GM18502 (cell line): ENCODE results near the gene MPC1.
"Not testable (repeated sequence)": the region's sequence is repeated elsewhere in the genome, so short reads cannot be mapped to it uniquely, and the experiment has no call there.

ENCODE experiments used
- ATAC-seq: cut with Tn5 transposase; IDR thresholded peaks from one replicate; pipeline ENCODE4 v1.9.1; 2021; ENCODE audit warnings: mild to moderate bottlenecking; ENCODE audit not compliant: unreplicated experiment, poor library complexity

MPC1 gene

DNA sequence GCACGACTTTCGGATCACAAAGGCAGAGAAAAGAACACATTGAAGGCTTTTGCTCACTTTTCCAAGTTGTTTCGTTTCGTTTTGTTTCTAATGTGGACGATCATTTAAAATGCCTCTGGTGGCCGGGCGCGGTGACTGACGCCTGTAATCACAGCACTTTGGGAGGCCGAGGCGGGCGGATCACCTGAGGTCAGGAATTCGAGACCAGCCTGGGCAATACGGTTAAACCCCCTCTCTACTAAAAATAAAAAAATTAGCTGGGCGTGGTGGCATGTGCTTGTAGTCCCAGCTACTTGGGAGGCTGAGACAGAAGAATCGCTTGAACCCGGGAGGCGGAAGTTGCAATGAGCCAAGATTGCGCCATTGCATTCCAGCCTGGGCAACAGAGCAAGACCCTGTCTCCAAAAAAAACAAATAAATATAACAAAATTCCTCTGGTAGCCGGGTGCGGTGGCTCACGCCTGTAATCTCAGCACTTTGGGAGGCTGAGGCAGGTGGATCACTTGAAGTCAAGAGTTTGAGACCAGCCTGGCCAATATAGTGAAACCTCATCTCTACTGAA lies 1.1 kb upstream of the MPC1 start:
- peak; percentile 2 for ATAC-seq

DNA sequence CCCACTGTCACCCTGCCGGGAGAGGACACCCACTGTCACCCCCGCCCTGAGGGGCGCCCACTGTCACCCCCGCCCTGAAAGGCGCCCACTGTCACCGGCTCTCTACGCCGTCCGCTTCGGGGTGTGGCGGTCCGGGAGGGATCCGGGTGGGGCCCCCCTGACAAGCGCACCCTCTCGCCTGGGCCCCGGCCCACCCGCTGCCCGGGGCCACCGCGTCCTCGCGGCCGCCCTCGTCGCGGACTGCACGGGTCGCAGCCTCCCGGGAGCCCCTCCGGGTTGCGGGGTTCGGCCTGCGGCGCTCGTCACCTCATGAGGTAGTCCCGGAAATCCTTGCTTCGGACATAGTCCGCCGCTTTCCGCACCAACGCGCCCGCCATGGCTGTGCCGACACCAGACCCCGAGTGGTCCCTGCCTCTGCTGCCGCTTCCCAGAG lies 224 bp downstream of the MPC1 start:
- ATAC-seq, result no peak

DNA sequence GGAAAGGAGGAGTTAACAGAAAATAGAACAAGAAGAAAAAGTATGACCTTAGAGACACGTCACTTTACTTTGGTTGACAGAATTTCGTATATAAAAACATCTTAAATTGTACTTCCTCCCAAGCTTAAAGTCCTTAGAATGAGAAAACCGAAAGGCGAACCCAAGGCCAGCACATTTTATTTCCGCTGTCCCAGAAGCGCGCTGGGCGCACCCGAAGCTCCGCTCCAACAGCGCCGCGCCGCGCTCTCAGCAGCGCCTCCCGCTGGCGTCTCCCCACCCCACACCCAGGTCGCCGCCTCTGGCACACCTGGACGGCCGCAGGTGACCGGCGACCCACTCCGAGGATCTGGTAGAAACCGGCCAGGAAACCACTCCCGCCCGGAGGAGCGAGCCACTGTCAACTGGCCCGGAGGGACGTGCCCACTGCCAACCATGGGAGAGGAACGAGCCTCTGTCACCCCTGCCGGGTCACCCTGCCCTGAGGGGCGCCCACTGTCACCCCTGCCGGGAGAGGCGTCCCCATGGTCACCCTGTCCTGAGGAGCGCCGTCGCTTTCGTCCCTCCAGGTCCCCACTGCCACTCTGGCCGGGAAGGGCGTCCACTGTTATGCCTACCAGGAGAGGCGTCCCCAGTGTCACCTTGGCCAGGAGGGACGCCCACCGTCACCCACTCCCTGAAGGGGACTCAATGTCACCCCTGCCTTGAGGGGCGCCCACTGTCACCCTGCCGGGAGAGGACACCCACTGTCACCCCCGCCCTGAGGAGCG lies 824 bp downstream of the MPC1 start:
- ATAC-seq, result peak; percentile 48

DNA sequence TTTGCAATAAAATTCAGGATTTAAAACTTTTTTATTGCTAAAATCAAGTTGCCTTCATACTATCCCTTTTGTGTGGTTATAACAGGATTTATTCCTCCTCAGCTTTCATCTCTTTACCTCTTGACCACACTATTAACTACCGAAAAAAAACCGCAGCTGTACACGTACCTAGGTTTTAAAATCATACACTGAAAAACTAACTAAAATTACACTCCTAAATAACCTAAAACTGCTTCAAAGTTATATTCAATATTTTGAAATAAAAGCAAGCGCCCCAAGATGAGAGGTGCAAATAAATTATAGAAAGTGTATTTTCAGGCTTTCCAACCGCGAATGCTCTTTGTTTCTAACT lies 1.4 kb downstream of the MPC1 start:
- ATAC-seq, result no peak

DNA sequence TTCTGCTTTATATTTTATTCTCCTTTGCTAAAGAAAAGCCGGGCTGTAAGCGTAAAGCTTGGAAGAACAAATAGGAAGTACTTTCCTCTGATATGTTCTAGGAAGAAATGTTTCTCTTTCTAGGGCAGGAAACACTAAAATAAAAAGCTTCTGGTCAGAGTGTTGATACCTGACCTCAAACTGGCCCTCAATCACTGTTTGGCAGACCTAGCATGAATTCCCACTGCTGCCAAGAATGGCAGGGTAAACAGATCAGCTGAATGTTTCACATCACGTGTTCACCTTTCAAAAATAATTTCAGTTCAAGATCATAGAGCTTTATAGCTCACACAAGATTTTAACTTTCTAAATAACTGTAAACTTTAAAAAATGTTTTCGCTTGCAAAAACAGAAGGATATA lies 2.9 kb downstream of the MPC1 start:
- ATAC-seq, result no peak

DNA sequence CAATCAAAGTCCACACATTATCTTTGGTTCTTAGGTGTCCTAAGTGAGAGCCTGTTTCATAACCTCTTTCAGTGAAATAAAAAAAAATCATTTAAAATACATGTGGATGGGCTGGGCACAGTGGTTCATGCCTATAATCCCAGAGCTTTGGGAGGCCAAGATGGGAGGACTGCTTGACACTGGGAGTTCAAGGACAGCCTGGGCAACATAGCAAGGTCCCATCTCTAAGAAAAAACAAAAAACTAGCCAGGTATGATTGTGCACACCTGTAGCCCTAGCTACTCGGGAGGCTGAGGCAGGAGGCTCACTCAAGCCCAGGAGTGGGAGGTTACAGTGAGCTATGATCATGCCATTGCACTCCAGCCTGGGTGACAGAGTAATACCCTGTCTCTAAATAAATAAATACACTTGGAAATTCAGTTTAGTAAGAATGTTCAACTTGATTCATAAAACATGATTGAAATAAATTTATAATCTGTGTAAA lies 3.6 kb downstream of the MPC1 start:
- no peak for ATAC-seq

DNA sequence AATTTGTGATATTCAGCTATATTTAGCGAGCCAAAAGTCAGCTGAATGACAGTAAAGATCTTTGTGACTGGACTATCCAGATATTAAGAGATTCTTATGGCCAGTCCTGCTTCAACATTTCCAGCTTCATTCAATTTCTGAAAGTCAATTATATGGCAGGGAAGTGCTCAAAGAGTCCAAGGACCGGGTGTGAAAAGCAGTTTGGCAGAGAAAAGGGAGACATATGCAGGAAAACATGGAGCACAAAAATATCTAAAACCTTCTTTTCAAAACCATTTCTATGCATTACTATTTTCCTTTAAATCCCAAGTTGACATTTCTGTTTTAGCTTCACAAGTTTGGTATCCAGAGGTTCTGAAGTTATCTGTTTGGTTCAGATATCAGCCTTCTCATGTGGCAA lies 5.0 kb downstream of the MPC1 start:
- no peak for ATAC-seq

DNA sequence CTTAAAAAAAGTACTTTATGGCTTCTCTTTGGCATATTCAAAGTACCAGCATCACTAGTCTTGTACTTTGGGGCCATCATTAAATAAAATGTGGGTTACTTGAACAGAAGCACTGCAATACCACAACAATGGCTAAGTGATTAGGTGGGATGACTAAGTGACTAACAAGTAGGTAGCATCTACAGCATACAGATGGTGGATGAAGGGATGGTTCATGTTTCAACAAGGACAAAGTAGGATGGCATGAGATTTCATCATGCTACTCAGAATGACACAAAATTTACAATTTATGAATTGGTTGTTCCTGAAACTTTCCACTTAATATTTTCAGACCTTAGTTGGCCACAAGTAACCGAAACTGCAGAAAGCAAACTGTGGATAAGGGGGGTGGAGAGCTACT lies 7.7 kb downstream of the MPC1 start:
- ATAC-seq, result no peak

DNA sequence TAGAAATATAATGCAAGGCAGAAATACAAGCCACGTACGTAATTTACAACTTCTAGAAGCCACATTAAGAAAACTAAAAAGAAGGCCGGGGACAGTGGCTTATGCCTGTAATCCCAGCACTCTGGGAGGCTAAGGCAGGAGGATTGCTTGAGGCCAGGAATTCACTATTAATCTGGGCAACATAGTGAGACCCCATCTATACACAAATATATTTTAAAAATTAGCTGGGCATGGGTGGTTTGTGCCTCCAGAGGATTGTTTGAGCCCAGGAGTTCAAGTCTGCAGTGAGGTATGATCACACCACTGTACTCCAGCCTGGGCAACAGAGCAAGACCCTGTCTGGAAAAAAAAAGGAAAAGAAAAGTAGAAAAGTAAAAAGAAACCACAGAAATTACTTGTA lies 12.3 kb downstream of the MPC1 start:
- ATAC-seq, result no peak

DNA sequence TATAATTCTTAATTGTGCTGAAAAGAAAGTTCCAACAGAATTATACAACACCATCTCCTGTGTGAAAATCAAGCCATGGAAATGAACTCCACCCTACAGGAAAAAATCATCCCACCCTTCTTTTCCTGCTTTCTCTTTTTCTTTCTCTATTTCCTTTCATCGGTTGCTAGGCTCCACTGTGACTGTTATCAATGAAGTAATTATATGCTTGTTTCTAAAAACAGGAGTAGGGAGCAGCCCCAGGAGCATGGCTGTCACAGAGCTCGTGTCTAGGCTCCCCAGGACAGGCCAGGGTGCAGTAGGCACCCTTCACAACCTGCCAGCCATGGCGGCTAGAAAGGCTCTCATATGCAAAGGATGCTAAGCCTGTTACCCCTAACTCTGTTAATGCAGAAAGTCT lies 13.0 kb downstream of the MPC1 start:
- no peak for ATAC-seq

DNA sequence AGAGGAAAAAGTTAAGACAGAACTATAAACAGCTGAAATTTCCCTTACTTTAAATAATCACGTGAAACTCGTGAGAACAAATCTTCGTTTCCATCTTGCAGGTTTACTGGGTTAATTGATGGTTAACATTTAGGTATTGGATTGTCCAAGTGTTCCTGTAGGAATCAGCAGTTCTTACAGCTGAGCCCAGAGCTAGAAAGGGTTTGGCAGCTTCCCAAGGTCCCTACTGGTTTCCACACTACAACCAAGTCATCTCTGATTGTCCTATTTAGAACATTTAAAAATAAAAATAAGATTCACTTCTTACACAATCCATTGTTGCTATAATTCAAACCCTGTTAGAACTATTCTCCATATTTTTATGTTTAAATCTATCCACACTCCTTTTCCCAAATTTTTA lies 15.8 kb downstream of the MPC1 start:
- ATAC-seq, result no peak

DNA sequence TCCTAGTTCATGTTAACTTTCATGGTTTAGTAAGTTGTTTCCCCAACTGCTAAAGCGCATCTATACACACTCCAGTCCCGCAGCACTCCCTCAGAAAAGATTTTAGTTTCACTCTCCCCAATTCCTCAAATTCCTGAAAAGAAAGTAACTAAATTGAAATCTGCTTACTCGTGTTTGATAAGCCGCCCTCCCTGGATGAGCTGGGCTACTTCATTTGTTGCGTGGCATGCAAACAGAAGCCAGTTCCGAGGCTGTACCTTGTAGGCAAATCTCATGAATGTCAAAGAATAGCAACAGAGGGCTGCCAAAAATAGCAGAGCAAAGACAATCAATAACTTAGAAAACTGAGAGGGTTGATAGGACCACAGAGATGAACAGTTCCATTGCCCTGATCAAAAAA lies 16.9 kb downstream of the MPC1 start:
- ATAC-seq, result no peak

DNA sequence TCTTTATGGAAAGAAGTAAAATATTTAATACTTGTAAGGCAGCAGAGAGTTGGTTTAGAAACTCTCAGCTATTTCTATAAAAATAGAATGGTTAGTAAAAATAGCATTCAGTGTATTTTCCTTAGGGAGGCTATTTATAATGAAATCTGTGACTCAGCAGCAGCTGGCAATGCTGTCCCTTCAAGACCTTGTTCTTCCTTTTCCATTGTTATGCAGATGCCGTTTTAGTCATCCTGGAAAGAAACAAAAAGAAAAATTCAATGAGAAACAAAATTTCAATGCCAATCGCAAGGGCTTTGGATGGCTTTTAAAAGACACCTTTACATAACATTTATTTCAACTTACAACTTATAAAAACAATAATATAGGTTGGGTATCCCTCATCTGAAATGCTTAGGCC lies 17.5 kb downstream of the MPC1 start:
- no peak for ATAC-seq

DNA sequence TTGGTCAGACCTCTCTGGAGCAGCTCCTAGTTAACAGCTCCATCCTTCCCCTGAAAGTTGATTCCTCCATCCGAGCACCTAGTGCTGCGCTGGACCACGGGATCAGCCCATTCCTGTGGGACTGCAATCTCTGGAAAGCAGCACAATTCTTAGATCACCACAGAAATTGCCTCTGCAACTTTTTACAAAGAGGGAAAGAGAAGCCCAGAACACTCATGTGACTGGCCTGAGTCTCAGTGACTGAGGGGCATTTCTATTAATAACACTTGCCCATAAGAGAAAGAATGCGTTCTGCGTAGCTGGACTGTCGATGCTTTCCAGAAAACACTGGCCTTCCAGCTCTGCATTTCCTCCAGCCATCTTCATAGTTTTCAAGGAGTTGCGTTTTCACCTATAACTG lies 18.3 kb downstream of the MPC1 start:
- no peak for ATAC-seq

DNA sequence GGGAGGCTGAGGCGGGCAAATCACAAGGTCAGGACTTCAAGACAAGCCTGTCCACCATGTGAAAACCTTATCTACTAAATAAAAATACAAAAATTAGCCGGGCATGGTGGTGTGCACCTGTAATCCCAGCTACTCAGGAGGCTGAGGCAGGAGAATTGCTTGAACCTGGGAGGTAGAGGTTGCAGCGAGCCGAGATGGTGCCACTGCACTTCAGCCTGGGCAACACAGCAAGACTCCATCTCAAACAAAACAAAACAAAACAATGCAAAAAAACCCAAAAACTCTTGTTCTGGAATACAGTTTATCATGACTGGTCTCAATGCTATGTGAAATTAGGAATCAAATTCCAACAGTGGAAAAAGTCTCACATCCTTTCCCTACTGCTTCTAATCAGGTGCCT lies 20.3 kb downstream of the MPC1 start:
- ATAC-seq, result not testable (repeated sequence)

DNA sequence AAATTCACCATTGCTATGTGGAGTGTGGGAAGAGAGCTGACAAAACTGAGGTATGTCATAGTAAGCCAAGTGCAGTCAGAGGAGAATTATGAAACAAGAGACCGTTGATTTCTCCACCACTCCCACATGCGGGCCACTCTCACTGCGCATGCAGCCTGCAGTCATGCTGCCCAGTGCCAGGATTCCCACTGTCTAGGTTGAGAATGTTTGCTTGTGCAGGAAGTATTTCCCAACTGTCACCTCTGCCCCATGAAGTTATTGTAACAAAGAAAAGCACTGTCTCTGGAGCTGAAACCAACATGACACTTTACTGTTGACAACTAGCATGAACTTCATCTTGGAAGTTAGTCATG lies 21.7 kb downstream of the MPC1 start:
- no peak for ATAC-seq

DNA sequence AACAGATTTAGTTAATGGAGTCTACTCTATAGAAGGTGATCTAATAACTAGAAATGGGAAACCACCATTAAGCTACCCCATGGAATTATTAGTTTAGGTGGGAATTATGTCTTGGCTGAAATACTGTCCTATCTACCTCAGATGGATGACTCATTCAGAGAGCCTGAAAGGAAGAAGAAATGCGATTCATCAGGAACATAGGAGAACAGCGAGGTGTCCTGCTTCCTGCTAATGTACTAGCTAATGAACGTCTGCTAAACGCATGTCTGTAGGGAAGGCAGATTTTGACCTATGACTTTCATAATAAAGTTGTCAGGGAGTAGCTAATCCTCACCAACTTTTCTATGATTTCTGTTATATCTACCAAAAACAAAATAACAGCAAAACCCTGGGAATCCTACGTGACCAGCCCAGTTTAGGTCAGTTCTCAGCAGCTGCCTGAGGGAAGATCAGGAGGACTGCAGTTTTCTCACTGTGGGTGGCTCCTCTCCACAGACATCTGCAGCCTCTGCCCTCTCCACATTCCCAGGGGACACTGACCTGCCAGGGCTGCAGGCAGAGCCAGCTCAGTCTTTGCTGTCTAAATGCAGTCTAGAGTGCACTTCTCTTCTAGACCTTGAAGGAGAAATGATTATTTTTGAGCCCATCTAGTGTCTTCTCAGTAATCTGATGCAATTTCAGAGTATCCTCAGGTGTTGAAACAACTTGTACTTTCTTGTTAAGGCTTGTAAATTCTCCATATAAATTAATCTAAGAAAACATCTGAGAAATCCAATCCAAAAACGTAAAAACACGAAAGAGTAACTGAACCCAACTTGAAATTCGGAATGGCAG lies 22.3 kb downstream of the MPC1 start:
- ATAC-seq, result no peak

DNA sequence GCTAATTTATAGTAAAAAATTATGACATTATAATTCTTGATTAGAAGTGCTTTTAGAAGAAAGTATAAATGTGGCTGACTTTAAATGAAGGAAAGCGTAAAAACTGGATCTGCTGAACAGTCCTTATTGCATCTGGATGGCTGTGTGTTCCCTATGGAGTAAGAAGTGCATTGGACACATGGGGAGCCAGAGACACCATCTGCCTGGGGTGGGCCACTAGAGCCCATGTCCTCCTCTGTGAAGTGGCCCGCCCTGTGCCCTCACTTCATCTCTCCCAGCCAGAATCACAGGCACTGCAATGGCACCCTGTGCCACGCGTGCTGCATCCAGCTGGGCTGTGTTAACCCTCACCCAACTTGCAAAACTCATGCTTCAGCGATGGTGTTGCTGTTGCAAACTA lies 27.2 kb downstream of the MPC1 start:
- ATAC-seq, result no peak

DNA sequence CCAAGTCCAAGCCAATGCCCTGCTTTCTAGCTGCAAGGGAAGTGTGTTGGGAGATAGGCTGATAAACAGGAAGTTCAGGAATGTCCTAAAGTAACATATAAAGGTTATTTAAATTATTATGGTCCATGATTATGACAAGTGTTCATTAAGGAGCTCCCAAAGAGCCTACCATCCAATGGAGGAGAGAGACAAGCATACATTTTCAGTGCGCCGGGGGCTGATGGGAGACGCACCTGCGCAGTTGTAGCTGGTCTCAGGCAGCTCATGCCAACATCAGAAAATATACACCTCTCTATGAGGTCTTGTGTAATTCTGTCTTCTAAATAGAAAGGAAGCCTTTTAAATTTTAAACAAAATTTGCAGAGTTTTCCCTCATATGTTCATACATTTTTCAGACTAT lies 27.8 kb downstream of the MPC1 start:
- no peak for ATAC-seq

DNA sequence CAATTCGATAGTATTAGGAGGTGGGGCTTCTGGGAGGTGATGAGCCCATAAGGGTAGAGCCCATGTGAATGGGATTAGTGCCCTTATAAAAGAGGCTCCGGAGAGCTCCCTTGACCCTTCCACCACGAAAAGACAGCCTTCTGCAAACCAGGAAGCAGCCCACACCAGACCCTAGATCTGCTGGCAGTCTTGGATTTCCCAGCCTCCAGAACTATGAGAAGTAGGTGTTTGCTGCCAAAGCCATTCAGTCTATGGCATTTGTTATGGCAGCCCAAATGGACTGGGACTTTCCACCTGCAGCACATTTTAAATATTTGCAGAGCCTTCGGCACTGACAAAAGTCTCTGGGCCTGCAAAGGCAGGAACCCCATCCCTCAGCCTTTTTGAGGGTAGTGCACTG lies 28.6 kb downstream of the MPC1 start:
- ATAC-seq, result no peak

DNA sequence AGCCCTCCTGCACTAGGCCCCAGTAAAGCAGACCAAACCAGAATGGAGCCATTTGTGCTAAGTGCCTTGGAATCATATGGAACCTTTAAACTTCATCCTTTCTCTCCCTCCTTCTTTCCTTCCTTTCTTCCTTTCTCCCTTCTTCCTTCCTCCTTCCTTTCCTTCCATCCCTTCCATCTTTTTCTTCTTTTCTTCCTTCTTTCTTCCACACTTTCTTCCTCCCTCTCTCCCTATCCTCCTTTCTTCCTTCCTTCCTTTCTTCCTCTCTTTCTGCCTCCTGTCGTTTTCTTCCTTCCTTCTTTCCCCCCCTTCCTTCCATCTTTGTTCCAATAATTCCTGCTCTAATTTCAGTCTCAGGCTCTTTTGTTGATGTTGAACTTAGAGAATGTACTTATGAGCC lies 29.2 kb downstream of the MPC1 start:
- ATAC-seq, result no peak

DNA sequence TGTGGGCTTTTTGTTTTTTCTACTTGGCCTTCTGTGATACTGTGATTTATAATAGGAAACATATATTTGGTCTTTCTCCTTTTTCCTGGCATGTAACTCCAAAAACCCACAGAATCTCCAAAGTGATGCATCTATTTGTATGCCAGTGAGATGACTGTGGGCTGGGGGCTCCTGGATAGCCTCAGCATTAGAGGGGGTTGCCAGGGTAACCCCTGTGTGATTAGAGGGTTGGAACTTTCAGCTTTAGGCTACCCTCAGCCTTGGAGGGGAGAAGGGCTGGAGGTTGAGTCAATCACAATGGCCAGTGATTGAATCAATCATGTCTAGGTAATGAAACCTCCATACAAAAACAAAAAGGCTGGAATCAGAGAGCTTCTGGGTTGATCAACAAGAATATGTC lies 29.8 kb downstream of the MPC1 start:
- ATAC-seq, result no peak
